A549 (cell line): ENCODE results near the gene BRAF. TPM values are rescaled to one million over a fixed set of nuclear protein-coding genes. Genes with fewer than 3 reads are reported as not detected.

Experiments
- ATAC-seq, 2 experiments: fragments of 200-7000 bp in 1 of 2; fragments of >200 bp in 1 of 2; cut with Nextera tagmentation in 1 of 2; cut with Tn5 transposase in 1 of 2; 3 replicates each; pipeline versions ENCODE4 v1.8.0 to v1.9.1; 2018 to 2020; ENCODE audit warnings: mild to moderate bottlenecking in 1 of 2, moderate library complexity in 1 of 2
- CTCF ChIA-PET: fragments of 300-600 bp; sonication (Branson Sonifier 250); formaldehyde crosslinking; extraction: SDS; loops from one replicate; lab custom pipeline; 2021; ENCODE audit warnings: antibody characterized with exemption, inconsistent platforms; lab: Yijun Ruan, JAX
- POLR2A ChIA-PET: fragments of 350-600 bp; formaldehyde crosslinking; extraction: SDS; loops from one replicate; lab custom pipeline; 2021; ENCODE audit warnings: antibody characterized with exemption, inconsistent platforms; lab: Yijun Ruan, JAX
- DNase-seq, 2 experiments: peaks; one replicate each; pipeline versions ENCODE4 v3.0.0 to v3.0.0-alpha.2; 2011 to 2016; ENCODE audit warnings: low read depth in 1 of 2, low spot score in 1 of 2
- FAIRE-seq: peaks from 2 replicates; lab custom pipeline; 2011; peaks lifted over from hg19 to GRCh38; lab: Jason Lieb, UNC
- H3K27ac ChIP-seq, 2 experiments: fragments of >200 bp; sonication (Bioruptor Twin); formaldehyde crosslinking; 3 replicates each; pipeline ENCODE4 v1.5.1; 2016 to 2017
- H3K4me1 ChIP-seq: fragments of >200 bp; sonication (Bioruptor Twin); formaldehyde crosslinking; 3 replicates; pipeline ENCODE4 v1.6.1; 2016
- H3K4me2 ChIP-seq: fragments of >200 bp; sonication (Bioruptor Twin); formaldehyde crosslinking; 3 replicates; pipeline ENCODE4 v1.6.1; 2016
- H3K4me3 ChIP-seq: fragments of >200 bp; sonication (Bioruptor Twin); formaldehyde crosslinking; 3 replicates; pipeline ENCODE4 v1.5.1; 2016
- H3K9me3 ChIP-seq: fragments of >200 bp; sonication (Bioruptor Twin); formaldehyde crosslinking; 3 replicates; pipeline ENCODE4 v1.6.1; 2016
- CBX2 ChIP-seq: fragments of 200-600 bp; sonication (generic); IDR thresholded peaks from 2 replicates; pipeline ENCODE4 v1.6.1; 2016; ENCODE audit warnings: low read depth, mild to moderate bottlenecking, borderline replicate concordance
- CEBPB ChIP-seq, 2 experiments: fragments of >200 bp in 1 of 2; sonication (Bioruptor Twin) in 1 of 2; formaldehyde crosslinking in 1 of 2; IDR thresholded peaks; 2 replicates each; pipeline ENCODE4 v1.6.1; 2012 to 2016
- ELK1 ChIP-seq: fragments of 150-350 bp; IDR thresholded peaks from 2 replicates; pipeline ENCODE4 v1.6.1; 2014; ENCODE audit warnings: low read depth, mild to moderate bottlenecking, low read length
- EP300 ChIP-seq, 2 experiments: fragments of >200 bp; sonication (Bioruptor Twin); formaldehyde crosslinking; IDR thresholded peaks; 2 replicates in 1 of 2; 3 replicates in 1 of 2; pipeline ENCODE4 v1.6.1; 2016 to 2017
- ESRRA ChIP-seq: fragments of 150-350 bp; IDR thresholded peaks from 2 replicates; pipeline ENCODE4 v1.6.1; 2014; ENCODE audit warnings: mild to moderate bottlenecking, low read length, borderline replicate concordance
- FOSB ChIP-seq: fragments of 250-450 bp; sonication (Bioruptor Pico); IDR thresholded peaks from 2 replicates; pipeline ENCODE4 v1.5.0; 2020; ENCODE audit warnings: mild to moderate bottlenecking, moderate library complexity
- FOXS1 ChIP-seq: fragments of 250-450 bp; sonication (Bioruptor Pico); IDR thresholded peaks from 2 replicates; pipeline ENCODE4 v1.5.0; 2020; ENCODE audit warnings: mild to moderate bottlenecking, moderate library complexity
- GATA3 ChIP-seq: IDR thresholded peaks from 2 replicates; pipeline ENCODE4 v1.6.1; 2012; ENCODE audit warnings: borderline replicate concordance
- JUN ChIP-seq, 2 experiments: fragments of >200 bp; sonication (Bioruptor Twin); formaldehyde crosslinking; IDR thresholded peaks; 2 replicates in 1 of 2; 3 replicates in 1 of 2; pipeline ENCODE4 v1.6.1; 2016 to 2017
- KDM5A ChIP-seq: fragments of 200-600 bp; sonication (generic); IDR thresholded peaks from 2 replicates; pipeline ENCODE4 v1.6.1; 2016; ENCODE audit warnings: antibody characterized with exemption, mild to moderate bottlenecking
- MAFK ChIP-seq: fragments of 450-650 bp; IDR thresholded peaks from 2 replicates; pipeline ENCODE4 v1.6.1; 2014; ENCODE audit not compliant: partially characterized antibody
- MAX ChIP-seq: IDR thresholded peaks from 2 replicates; pipeline ENCODE4 v1.6.1; 2012
- MYC ChIP-seq: IDR thresholded peaks from 2 replicates; pipeline ENCODE4 v1.6.1; 2012; ENCODE audit warnings: mild to moderate bottlenecking, inconsistent platforms, low read length, improper control_type of control experiment, borderline replicate concordance
- NPAS2 ChIP-seq: fragments of 250-450 bp; sonication (Bioruptor Pico); IDR thresholded peaks from 2 replicates; pipeline ENCODE4 v1.8.0; 2022; ENCODE audit warnings: mild to moderate bottlenecking, moderate library complexity, borderline replicate concordance
- RCOR1 ChIP-seq: fragments of 150-350 bp; IDR thresholded peaks from 2 replicates; pipeline ENCODE4 v1.6.1; 2014; ENCODE audit warnings: antibody characterized with exemption, low read length, low read depth
- SMC3 ChIP-seq: fragments of >200 bp; sonication (Bioruptor Twin); formaldehyde crosslinking; IDR thresholded peaks from 3 replicates; pipeline ENCODE4 v1.6.1; 2018; ENCODE audit warnings: inconsistent platforms
- SREBF2 ChIP-seq: fragments of 450-650 bp; IDR thresholded peaks from 2 replicates; pipeline ENCODE4 v1.6.1; 2014; ENCODE audit warnings: mild to moderate bottlenecking, moderate library complexity
- ZNF302 ChIP-seq: fragments of 250-450 bp; sonication (Bioruptor Pico); IDR thresholded peaks from 2 replicates; pipeline ENCODE4 v1.9.0; 2021; ENCODE audit warnings: inconsistent platforms, mild to moderate bottlenecking, moderate library complexity
- WGBS: methylation state at CpG from one replicate; pipeline ENCODE4 v1.1.6; 2017; ENCODE audit errors: missing lambda C conversion rate; 5-methylcytosine and 5-hydroxymethylcytosine counted together
- polyA plus RNA-seq, 4 experiments: library from polyadenylated mRNA; depleted of rRNA in 3 of 4; stranded (reverse); fragments of >200 nt; fragmentation: RNase III in 1 of 4; extraction: RNeasy Plus Mini Kit Qiagen cat#74134 plus additional on column Dnase treatment in 1 of 4; gene quantifications; 2 replicates in 3 of 4; 3 replicates in 1 of 4; pipeline ENCODE4 v1.2.3, GENCODE V29; 2011 to 2017

Gene BRAF
- polyA plus RNA-seq, 2 of the 4 experiments (the other 2 are of a cell fraction): 6.1 to 19.7 TPM

GRCh38 chr7:140863184-140863583, 61.5 kb downstream of the BRAF start:
- no peak for TF ChIP-seq FOSB (CRISPR knock-in tag)
- TF ChIP-seq SREBF2: no peak
- TF ChIP-seq ESRRA: no peak
- ATAC-seq (no peak), FAIRE-seq (no peak), DNase-seq (no peak)
- ChIA-PET POLR2A (no interaction called here), CTCF (no interaction called here)
- no peak overlapping the region for H3K4me3 ChIP-seq
- 94% methylated on average over 2 of the region's 2 CpGs for WGBS
- H3K9me3 ChIP-seq: no peaks in the 10 kb centered on the region
- H3K4me1 ChIP-seq: no peaks in the 10 kb centered on the region
- H3K27ac ChIP-seq: no peak overlapping the region
- H3K4me2 ChIP-seq: no peak overlapping the region

GRCh38 chr7:140857048-140857447, 67.7 kb downstream of the BRAF start:
- CTCF ChIA-PET: no interaction called here
- 84% methylated on average over 2 of the region's 2 CpGs for WGBS
- Histone ChIP-seq H3K4me3 (no peak overlapping the region), H3K4me2 (no peak overlapping the region), H3K4me1 (no peaks in the 10 kb centered on the region), H3K9me3 (no peaks in the 10 kb centered on the region), H3K27ac (no peak overlapping the region)
- no peak for FAIRE-seq
- POLR2A ChIA-PET: no interaction called here
- ATAC-seq: no peak
- TF ChIP-seq FOXS1 (CRISPR knock-in tag): no peak
- TF ChIP-seq CBX2: no peak
- no peak for TF ChIP-seq CEBPB (IDR thresholded peaks at IDR 0.05)
- TF ChIP-seq JUN (IDR thresholded peaks at IDR 0.05): no peak
- TF ChIP-seq ELK1: no peak
- no peak for TF ChIP-seq ZNF302 (CRISPR knock-in tag)
- no peak for TF ChIP-seq MYC
- no peak for TF ChIP-seq MAX
- TF ChIP-seq RCOR1: no peak
- TF ChIP-seq NPAS2: no peak
- no peak for TF ChIP-seq EP300 (IDR thresholded peaks at IDR 0.05)
- no peak for DNase-seq

GRCh38 chr7:140841166-140841715, 83.5 kb downstream of the BRAF start:
- ChIA-PET CTCF (no interaction called here), POLR2A (no interaction called here)
- FAIRE-seq: no peak
- no peak overlapping the region for H3K4me2 ChIP-seq
- TF ChIP-seq SMC3: no peak
- TF ChIP-seq GATA3: no peak
- TF ChIP-seq CEBPB (IDR thresholded peaks at IDR 0.05): no peak
- WGBS: 94% methylated on average over 1 of the region's 1 CpG
- H3K9me3 ChIP-seq: no peaks in the 10 kb centered on the region
- no peak overlapping the region for H3K27ac ChIP-seq
- H3K4me3 ChIP-seq: no peak overlapping the region
- no peak for DNase-seq
- no peak for ATAC-seq
- no peaks in the 10 kb centered on the region for H3K4me1 ChIP-seq

- CTCF ChIA-PET: interaction anchor here (1.2 to 2.6 kb wide), 2 partner anchors 9 to 21 kb away, joined by 3 to 15 read pairs; no protein-coding TSS in a partner anchor
- FAIRE-seq: no peak
- POLR2A ChIA-PET: no interaction called here
- peak; percentile 76 for TF ChIP-seq MAFK
- no peak for TF ChIP-seq KDM5A
- no peak overlapping the region for H3K27ac ChIP-seq
- H3K9me3 ChIP-seq: no peaks in the 10 kb centered on the region
- H3K4me3 ChIP-seq: no peak overlapping the region
- DNase-seq: no peak
- H3K4me2 ChIP-seq: no peak overlapping the region
- H3K4me1 ChIP-seq: no peaks in the 10 kb centered on the region
- no peak for ATAC-seq
- 89% methylated on average over 4 of the region's 4 CpGs for WGBS
These were observed 93.0 kb downstream of the BRAF start for GRCh38 chr7:140831724-140832123.
